ENCODE measurements around the gene CDK2.

DNA sequence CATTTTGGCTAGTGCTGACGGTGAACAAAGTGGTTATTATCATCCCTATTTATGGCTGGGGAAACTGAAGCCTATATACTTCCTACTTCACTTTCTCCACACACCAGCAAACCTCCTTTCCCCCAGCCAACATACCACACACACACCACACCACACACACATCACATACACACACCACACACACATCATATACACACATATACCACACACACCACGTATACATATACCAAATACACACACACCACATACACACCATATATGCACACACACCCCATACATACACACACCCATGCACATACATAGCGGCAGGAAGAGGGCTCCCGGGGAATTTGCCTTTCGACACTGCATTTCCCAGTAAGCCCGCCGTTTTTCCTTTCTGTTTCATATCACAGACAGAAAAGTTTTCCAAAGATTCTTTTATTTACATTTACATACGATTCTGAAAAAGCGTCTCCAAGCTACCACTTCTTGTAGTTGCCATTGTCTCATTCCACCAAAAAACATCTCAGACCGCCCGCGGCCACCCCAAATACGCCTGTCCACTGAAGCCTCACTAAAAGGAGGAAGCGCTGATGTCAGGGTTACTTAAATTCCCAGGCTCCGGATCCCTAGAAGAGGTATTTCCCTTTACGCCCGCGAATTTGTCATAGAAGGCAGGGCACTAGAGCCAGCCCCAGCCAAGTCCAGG lies 6.4 kb downstream of the CDK2 start:
- TF ChIP-seq, protein P1, sequence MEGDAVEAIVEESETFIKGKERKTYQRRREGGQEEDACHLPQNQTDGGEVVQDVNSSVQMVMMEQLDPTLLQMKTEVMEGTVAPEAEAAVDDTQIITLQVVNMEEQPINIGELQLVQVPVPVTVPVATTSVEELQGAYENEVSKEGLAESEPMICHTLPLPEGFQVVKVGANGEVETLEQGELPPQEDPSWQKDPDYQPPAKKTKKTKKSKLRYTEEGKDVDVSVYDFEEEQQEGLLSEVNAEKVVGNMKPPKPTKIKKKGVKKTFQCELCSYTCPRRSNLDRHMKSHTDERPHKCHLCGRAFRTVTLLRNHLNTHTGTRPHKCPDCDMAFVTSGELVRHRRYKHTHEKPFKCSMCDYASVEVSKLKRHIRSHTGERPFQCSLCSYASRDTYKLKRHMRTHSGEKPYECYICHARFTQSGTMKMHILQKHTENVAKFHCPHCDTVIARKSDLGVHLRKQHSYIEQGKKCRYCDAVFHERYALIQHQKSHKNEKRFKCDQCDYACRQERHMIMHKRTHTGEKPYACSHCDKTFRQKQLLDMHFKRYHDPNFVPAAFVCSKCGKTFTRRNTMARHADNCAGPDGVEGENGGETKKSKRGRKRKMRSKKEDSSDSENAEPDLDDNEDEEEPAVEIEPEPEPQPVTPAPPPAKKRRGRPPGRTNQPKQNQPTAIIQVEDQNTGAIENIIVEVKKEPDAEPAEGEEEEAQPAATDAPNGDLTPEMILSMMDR (IDR thresholded peaks at IDR 0.05): no peak
- peak in 1 of 2 donors; percentile 67 for TF ChIP-seq POLR2A (IDR thresholded peaks at IDR 0.05)

All from thyroid gland (tissue), 4 donors.